MM.1S (cell line): Measurements from ENCODE around the gene C1QTNF9.

ENCODE experiments used
- DNase-seq: peaks from one replicate; pipeline ENCODE4 v3.0.0-alpha.2; 2015
- H2AFZ ChIP-seq: fragments of 300-600 bp; sonication (generic); 2 replicates; pipeline ENCODE4 v1.6.0; 2016; ENCODE audit warnings: antibody characterized with exemption, low read length
- H3F3A ChIP-seq: fragments of 300-600 bp; sonication (generic); 2 replicates; pipeline ENCODE4 v1.6.1; 2016; ENCODE audit warnings: mild to moderate bottlenecking, antibody characterized with exemption, low read length, moderate library complexity, mixed read lengths; ENCODE audit not compliant: insufficient read depth
- H3K27ac ChIP-seq: fragments of 300-600 bp; sonication (generic); 2 replicates; pipeline ENCODE4 v1.5.1; 2016; ENCODE audit warnings: mild to moderate bottlenecking, low read length
- H3K27me3 ChIP-seq: fragments of 300-600 bp; sonication (generic); replicated peaks from 2 replicates; pipeline ENCODE4 v1.6.0; 2016; ENCODE audit warnings: low read length; ENCODE audit not compliant: insufficient read depth
- H3K36me3 ChIP-seq: fragments of 300-600 bp; sonication (generic); replicated peaks from 2 replicates; pipeline ENCODE4 v1.6.1; 2016; ENCODE audit warnings: mild to moderate bottlenecking, low read length, mixed read lengths; ENCODE audit not compliant: insufficient read depth
- H3K4me1 ChIP-seq: fragments of 300-600 bp; sonication (generic); 2 replicates; pipeline ENCODE4 v1.6.1; 2016; ENCODE audit warnings: low read length, mixed read lengths
- H3K4me2 ChIP-seq: fragments of 300-600 bp; sonication (generic); 2 replicates; pipeline ENCODE4 v1.6.0; 2016; ENCODE audit warnings: low read depth, low read length
- H3K4me3 ChIP-seq: fragments of 300-600 bp; sonication (generic); 2 replicates; pipeline ENCODE4 v1.5.1; 2016; ENCODE audit warnings: low read length, mixed read lengths
- H3K79me2 ChIP-seq: fragments of 300-600 bp; sonication (generic); 2 replicates; pipeline ENCODE4 v1.6.1; 2016; ENCODE audit warnings: mixed run types, low read length, mixed read lengths
- H3K9ac ChIP-seq: fragments of 300-600 bp; sonication (generic); 2 replicates; pipeline ENCODE4 v1.6.1; 2016; ENCODE audit warnings: low read length, mixed read lengths
- H3K9me2 ChIP-seq: fragments of 300-600 bp; sonication (generic); replicated peaks from 2 replicates; pipeline ENCODE4 v1.6.1; 2016; ENCODE audit warnings: mild to moderate bottlenecking, low read length, mixed read lengths; ENCODE audit not compliant: insufficient read depth
- H3K9me3 ChIP-seq: fragments of 300-600 bp; sonication (generic); replicated peaks from 2 replicates; pipeline ENCODE4 v1.6.1; 2016; ENCODE audit warnings: mild to moderate bottlenecking, low read length, mixed read lengths; ENCODE audit not compliant: insufficient read depth
- H4K20me1 ChIP-seq: fragments of 300-600 bp; sonication (generic); 2 replicates; pipeline ENCODE4 v1.6.1; 2016; ENCODE audit warnings: mild to moderate bottlenecking, low read length, moderate library complexity, mixed read lengths; ENCODE audit not compliant: insufficient read depth
- EZH2 ChIP-seq: fragments of 300-600 bp; sonication (generic); optimal IDR thresholded peaks from 2 replicates; pipeline ENCODE3; 2017; ENCODE audit warnings: low read depth, mild to moderate bottlenecking, antibody characterized with exemption, low read length, mixed read lengths
- EZH2phosphoT487 ChIP-seq: fragments of 300-600 bp; sonication (generic); IDR thresholded peaks from 2 replicates; pipeline ENCODE4 v1.6.1; 2018; ENCODE audit warnings: antibody characterized with exemption, low read length
- TF ChIP-seq, protein P1 (sequence below): fragments of 300-600 bp; sonication (generic); IDR thresholded peaks from 2 replicates; pipeline ENCODE4 v1.5.1; 2016; ENCODE audit warnings: antibody characterized with exemption, low read length, mixed read lengths

Gene C1QTNF9

DNA sequence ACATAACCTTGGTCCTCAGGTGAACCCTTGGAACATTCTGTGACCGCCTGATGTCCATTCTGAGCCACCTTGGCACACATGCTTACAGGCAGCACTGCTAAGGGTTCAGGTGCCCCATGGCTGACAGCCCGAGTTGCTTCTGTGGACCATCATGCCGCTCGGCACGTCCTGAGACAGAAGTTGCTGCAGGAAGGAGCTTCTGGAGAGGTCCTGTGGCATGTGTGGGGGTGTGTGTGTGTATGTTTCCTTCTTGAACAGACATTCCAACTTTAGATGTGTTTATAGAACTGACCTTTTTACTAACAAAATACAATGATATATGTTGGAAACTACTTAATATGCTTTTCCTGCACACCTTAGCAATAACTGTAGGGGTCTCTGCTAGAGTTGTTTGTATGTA is 4.8 kb upstream of the C1QTNF9 start:
- Histone ChIP-seq H3K79me2 (no peaks in the 10 kb centered on the region), H3F3A (no peaks in the 10 kb centered on the region), H3K9ac (no peak overlapping the region), H3K36me3 (no peaks in the 10 kb centered on the region), H2AFZ (no peak overlapping the region), H3K4me1 (no peaks in the 10 kb centered on the region), H3K9me3 (no peaks in the 10 kb centered on the region), H3K4me3 (no peak overlapping the region), H3K9me2 (no peaks in the 10 kb centered on the region), H3K27ac (no peak overlapping the region), H3K27me3 (no peaks in the 10 kb centered on the region), H4K20me1 (no peaks in the 10 kb centered on the region), H3K4me2 (no peak overlapping the region)
- no peak for DNase-seq
- no peak for TF ChIP-seq EZH2
- no peak for TF ChIP-seq EZH2phosphoT487
- TF ChIP-seq, protein P1, sequence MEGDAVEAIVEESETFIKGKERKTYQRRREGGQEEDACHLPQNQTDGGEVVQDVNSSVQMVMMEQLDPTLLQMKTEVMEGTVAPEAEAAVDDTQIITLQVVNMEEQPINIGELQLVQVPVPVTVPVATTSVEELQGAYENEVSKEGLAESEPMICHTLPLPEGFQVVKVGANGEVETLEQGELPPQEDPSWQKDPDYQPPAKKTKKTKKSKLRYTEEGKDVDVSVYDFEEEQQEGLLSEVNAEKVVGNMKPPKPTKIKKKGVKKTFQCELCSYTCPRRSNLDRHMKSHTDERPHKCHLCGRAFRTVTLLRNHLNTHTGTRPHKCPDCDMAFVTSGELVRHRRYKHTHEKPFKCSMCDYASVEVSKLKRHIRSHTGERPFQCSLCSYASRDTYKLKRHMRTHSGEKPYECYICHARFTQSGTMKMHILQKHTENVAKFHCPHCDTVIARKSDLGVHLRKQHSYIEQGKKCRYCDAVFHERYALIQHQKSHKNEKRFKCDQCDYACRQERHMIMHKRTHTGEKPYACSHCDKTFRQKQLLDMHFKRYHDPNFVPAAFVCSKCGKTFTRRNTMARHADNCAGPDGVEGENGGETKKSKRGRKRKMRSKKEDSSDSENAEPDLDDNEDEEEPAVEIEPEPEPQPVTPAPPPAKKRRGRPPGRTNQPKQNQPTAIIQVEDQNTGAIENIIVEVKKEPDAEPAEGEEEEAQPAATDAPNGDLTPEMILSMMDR, result no peak

DNA sequence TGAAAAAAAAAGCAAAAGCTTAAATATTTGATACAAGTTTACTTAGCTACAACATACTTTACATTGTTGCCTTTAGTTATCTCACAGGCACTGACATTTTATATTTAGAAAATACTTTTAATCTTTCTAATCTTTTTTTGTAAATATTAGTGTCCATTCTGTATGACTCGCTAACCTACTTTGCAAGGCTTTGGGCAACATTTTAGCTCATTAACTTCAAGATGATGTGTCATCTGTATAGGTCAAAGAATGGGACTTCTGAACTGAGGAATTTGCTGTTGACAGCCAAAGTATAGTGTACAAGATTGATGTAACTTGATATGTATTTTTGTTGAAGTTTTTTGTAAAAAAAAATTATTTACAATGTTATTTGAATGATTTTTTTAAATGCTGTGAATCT is 2.7 kb upstream of the C1QTNF9 start:
- Histone ChIP-seq H3K36me3 (no peaks in the 10 kb centered on the region), H3K4me2 (no peak overlapping the region), H4K20me1 (no peaks in the 10 kb centered on the region), H3F3A (no peaks in the 10 kb centered on the region), H3K4me3 (no peak overlapping the region), H3K27ac (no peak overlapping the region), H3K79me2 (no peaks in the 10 kb centered on the region), H3K9me2 (no peaks in the 10 kb centered on the region), H3K27me3 (no peaks in the 10 kb centered on the region), H2AFZ (no peak overlapping the region), H3K9ac (no peak overlapping the region), H3K9me3 (no peaks in the 10 kb centered on the region), H3K4me1 (no peaks in the 10 kb centered on the region)
- no peak for TF ChIP-seq EZH2
- TF ChIP-seq, protein P1, result no peak
- TF ChIP-seq EZH2phosphoT487, result no peak
- no peak for DNase-seq

DNA sequence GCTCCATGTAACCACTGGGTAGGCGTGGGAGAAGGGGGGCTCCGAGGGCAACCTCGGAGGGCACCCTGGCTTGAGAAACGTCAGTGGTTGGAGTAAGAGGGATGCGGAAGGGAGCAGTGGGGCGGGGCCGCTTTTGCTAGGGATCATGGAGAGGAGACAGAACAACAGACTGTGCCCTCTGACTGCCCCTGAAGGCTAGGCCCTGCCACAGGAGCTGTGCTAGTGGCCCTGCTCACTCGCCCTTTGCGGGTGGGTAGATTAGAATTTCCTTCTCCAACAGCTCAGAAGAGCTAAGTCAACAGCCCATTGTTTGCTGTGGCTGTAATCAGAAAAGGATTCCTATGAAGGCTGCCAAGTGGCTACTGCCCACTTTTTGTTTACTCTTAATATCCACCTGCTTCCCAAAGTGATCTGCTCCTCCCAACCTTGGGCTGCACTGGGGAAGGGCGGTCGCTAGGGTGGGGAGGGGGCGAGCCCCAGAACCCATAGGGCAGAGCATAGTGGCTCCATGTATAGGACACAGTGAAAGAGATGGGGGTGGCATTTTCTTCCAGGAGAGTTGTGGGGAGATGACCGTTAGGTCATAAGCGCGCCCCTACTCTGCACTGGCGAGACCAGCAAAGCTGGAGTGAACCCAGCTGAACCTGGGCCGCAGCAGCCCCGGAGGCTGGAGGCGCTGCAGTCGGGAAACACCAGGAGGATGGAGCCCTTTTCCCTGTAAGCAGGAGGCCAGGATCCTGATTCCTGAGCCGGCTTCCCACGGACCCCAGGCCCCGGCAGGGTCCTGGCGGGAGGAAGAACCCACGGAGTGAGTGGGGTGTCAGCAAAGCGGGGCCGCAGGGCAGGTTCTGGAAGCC is 1.9 kb upstream of the C1QTNF9 start:
- H3K4me1 ChIP-seq, result no peaks in the 10 kb centered on the region
- TF ChIP-seq EZH2phosphoT487, result no peak
- no peak for TF ChIP-seq EZH2
- TF ChIP-seq, protein P1, result no peak
- no peaks in the 10 kb centered on the region for H3K36me3 ChIP-seq
- no peaks in the 10 kb centered on the region for H3F3A ChIP-seq
- no peaks in the 10 kb centered on the region for H3K9me2 ChIP-seq
- no peaks in the 10 kb centered on the region for H3K79me2 ChIP-seq
- H3K9me3 ChIP-seq, result no peaks in the 10 kb centered on the region
- no peak overlapping the region for H3K4me2 ChIP-seq
- H3K4me3 ChIP-seq, result no peak overlapping the region
- H2AFZ ChIP-seq, result no peak overlapping the region
- H3K9ac ChIP-seq, result no peak overlapping the region
- no peaks in the 10 kb centered on the region for H3K27me3 ChIP-seq
- H3K27ac ChIP-seq, result no peak overlapping the region
- DNase-seq, result no peak
- no peaks in the 10 kb centered on the region for H4K20me1 ChIP-seq
